ENCODE data around the gene SLC45A3. TPM values are rescaled to one million over a fixed set of nuclear protein-coding genes. Genes with fewer than 3 reads are reported as not detected.

SLC45A3 gene
- total and polyA plus RNA-seq, 2 donors (not counting 3 experiments of a cell fraction or from before 2014, with no cell fraction given): 15.1 to 15.6 TPM

GRCh38 chr1:205701420-205701819 is 21.1 kb upstream of the SLC45A3 start:
- dilution Hi-C loops (cut with MboI; ENCODE audit: extremely low pct_ligation_motif_present, low sequenced_read_pairs): no loop called here
- no peak overlapping the region for H3K4me2 ChIP-seq (ENCODE audit: insufficient read depth, low read length)
- H3K9me1 ChIP-seq (replicated peaks; ENCODE audit: control insufficient read depth, extremely low read depth, insufficient read depth, low read length): no peaks in the 10 kb centered on the region
- TF ChIP-seq CTCF (IDR thresholded peaks at IDR 0.05; ENCODE audit: extremely low read depth in 1 of 2, insufficient read depth in 1 of 2, low read depth in 1 of 2, low read length in 2 of 2) (no peak), MAX (IDR thresholded peaks at IDR 0.05; ENCODE audit: insufficient read depth, insufficient read length) (no peak), FOS (IDR thresholded peaks at IDR 0.05; ENCODE audit: borderline replicate concordance, insufficient read depth, low read length) (no peak), GATA2 (IDR thresholded peaks at IDR 0.05; ENCODE audit: insufficient read depth, insufficient read length, low read depth, low read length) (no peak), MYC (IDR thresholded peaks at IDR 0.05; ENCODE audit: low read depth, low read length) (no peak), EZH2 (IDR thresholded peaks at IDR 0.05; ENCODE audit: borderline replicate concordance, low read depth, low read length, severe bottlenecking) (no peak), POLR2AphosphoS5 (IDR thresholded peaks at IDR 0.05; ENCODE audit: insufficient read depth, low read depth, low read length) (no peak), POLR2A (IDR thresholded peaks at IDR 0.05; ENCODE audit: low read depth, low read length) (no peak), JUN (IDR thresholded peaks at IDR 0.05; ENCODE audit: borderline replicate concordance, insufficient read depth, insufficient read length, low read depth) (no peak)
- H3K27me3 ChIP-seq (ENCODE audit: control insufficient read depth in 2 of 2, insufficient read depth in 2 of 2, low read length in 2 of 2): no peaks in the 10 kb centered on the region
- no TSS peak for BruUV-seq (replicated peaks)
- ChIA-PET CTCF (interaction anchor here (1.3 to 4.1 kb wide), 5 partner anchors 9 to 43 kb away, joined by 4 to 47 read pairs (median 4); no protein-coding TSS in a partner anchor), POLR2A (no interaction called here)
- H3K27ac ChIP-seq (ENCODE audit: insufficient read depth, low read depth, low read length): peak overlapping the region; percentile 20
- FAIRE-seq: no peak
- H3K9me3 ChIP-seq (replicated peaks; ENCODE audit: control insufficient read depth, insufficient read depth, low read length): no peaks in the 10 kb centered on the region
- H3K36me3 ChIP-seq (ENCODE audit: control insufficient read depth in 2 of 2, extremely low read depth in 1 of 2, insufficient read depth in 2 of 2, low read length in 2 of 2): no peaks in the 10 kb centered on the region
- DNase-seq (ENCODE audit: low read depth, low spot score): no peak
- H2AFZ ChIP-seq (ENCODE audit: low read depth, low read length): no peak overlapping the region
- no peak overlapping the region for H3K4me3 ChIP-seq (replicated peaks in 1 of 3; ENCODE audit: insufficient read depth in 1 of 3, low read depth in 1 of 3, low read length in 3 of 3)
- H3K9ac ChIP-seq (replicated peaks; ENCODE audit: extremely low read depth, insufficient read depth, low read length): no peak overlapping the region
- peaks cover 16% of the 10 kb centered on the region for H3K4me1 ChIP-seq (ENCODE audit: control insufficient read depth, extremely low read depth, insufficient read depth, low read length)
- H3K79me2 ChIP-seq (ENCODE audit: control insufficient read depth, insufficient read depth, low read length): no peaks in the 10 kb centered on the region
- intact Hi-C loops (cut with micrococcal nuclease): loop anchor here (1.0 kb wide), 1 partner anchor 22 kb away; no protein-coding TSS in a partner anchor
- no peaks in the 10 kb centered on the region for H4K20me1 ChIP-seq (replicated peaks; ENCODE audit: control insufficient read depth, extremely low read depth, insufficient read depth, low read length)

All from endothelial cell of umbilical vein (primary cell).